ENCODE measurements around the gene CUL2. TPM values are rescaled to one million over a fixed set of nuclear protein-coding genes. Genes with fewer than 3 reads are reported as not detected.
A peak's percentile ranks its signal among the peaks of the same experiment; 100 is the strongest.

Gene CUL2
- total and polyA plus RNA-seq, 3 experiments from 2014 or later, result 19.3 to 59.4 (median 56.8) TPM

DNA sequence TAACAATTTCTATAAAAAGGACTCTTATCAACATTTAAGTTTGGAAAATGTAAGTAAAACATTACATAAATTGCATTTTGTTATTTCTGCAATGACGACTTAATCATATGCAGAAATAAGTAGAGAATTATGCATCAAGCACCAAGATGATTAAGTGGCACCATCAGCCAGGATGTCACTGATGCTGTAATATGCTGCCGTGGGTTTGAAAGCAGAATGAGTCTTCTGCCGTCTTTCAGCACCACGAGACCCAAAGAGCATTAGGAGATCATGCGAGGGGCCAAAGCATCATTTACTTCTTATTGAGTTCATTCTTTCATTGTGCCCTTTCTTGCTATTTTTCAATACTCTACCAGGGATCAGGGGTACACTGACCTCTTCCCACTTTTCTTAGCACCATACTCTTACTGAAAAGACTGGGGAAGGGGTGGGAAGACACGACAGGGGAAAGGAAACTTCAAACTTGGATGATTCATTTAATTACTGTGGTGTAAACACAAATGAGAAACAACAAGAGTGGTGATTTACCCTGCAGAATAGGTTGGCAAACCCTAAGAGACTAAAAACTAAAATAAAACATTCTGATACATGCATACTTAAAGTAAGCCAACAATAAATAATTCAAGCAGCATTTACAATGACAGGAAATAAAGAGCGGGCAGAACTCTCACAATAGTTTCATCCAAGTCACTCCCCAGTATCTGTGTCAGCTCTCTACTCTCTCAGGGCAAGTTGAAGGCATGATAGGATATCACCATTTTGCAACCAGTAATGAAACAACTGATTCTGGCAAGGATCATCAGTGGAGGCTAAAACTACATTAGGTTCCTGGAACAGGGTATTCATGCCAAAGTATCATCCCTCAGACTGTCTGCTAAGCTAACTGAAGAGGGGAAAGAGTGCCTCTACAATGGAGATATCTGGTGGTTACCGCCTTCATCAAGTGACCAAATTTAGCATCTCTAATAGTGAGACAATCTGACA is 70.8 kb downstream of the CUL2 start:
- ChIA-PET POLR2A (no interaction called here), CTCF (no interaction called here)
- Mint-ChIP-seq H3K4me3 (no peak overlapping the region), H3K27me3 (no peaks in the 10 kb centered on the region), H3K4me1 (peaks cover 7 to 20% (median 18%) of the 10 kb centered on the region in 3 donors), H3K27ac (peak overlapping the region in 6 of 8 donors; percentile 6 to 82 (median 34)), H3K36me3 (peaks cover 4 to 67% (median 15%) of the 10 kb centered on the region in 3 donors), H3K9me3 (no peaks in the 10 kb centered on the region)
- Histone ChIP-seq H3K27me3 (ENCODE audit: insufficient read depth, low read length, poor library complexity, severe bottlenecking) (no peaks in the 10 kb centered on the region), H3K4me1 (ENCODE audit: insufficient read depth, low read length) (no peaks in the 10 kb centered on the region), H3K36me3 (ENCODE audit: insufficient read depth, low read length) (no peaks in the 10 kb centered on the region), H3K4me3 (ENCODE audit: low read length) (no peak overlapping the region), H3K27ac (ENCODE audit: low read depth, low read length) (no peak overlapping the region), H3K9me3 (ENCODE audit: low read length) (no peaks in the 10 kb centered on the region)
- DNase-seq, result no peak

DNA sequence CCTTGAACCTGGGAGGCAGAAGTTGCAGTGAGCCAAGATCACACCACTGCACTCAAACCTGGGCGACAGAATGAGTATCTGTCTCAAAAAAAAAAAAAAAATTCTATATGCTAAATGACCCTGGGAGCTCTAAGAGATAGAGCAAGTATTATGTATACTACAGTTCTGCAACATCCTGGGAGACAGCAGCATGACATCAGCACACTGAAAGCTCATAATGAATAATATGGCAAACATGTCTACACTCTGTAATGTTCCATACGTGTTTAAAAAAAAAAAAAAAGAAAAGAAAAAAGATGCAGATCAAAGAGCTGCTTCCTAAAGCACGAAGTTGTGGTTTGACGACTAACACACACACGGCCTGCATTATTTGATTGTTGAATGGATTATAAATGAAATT is 72.5 kb downstream of the CUL2 start:
- Histone ChIP-seq H3K36me3 (ENCODE audit: insufficient read depth, low read length) (no peaks in the 10 kb centered on the region), H3K4me1 (ENCODE audit: insufficient read depth, low read length) (peaks cover 2% of the 10 kb centered on the region), H3K27ac (ENCODE audit: low read depth, low read length) (no peak overlapping the region), H3K9me3 (ENCODE audit: low read length) (no peaks in the 10 kb centered on the region), H3K4me3 (ENCODE audit: low read length) (no peak overlapping the region), H3K27me3 (ENCODE audit: insufficient read depth, low read length, poor library complexity, severe bottlenecking) (no peaks in the 10 kb centered on the region)
- H3K9me3 Mint-ChIP-seq, result no peaks in the 10 kb centered on the region
- peaks cover 7 to 20% (median 18%) of the 10 kb centered on the region in 3 donors for H3K4me1 Mint-ChIP-seq
- ChIA-PET CTCF (no interaction called here), POLR2A (no interaction called here)
- H3K27me3 Mint-ChIP-seq, result no peaks in the 10 kb centered on the region
- peak overlapping the region in 1 of 8 donors; percentile 26 for H3K27ac Mint-ChIP-seq
- DNase-seq, result no peak
- peaks cover 8 to 69% (median 13%) of the 10 kb centered on the region in 3 donors for H3K36me3 Mint-ChIP-seq
- H3K4me3 Mint-ChIP-seq, result no peak overlapping the region

DNA sequence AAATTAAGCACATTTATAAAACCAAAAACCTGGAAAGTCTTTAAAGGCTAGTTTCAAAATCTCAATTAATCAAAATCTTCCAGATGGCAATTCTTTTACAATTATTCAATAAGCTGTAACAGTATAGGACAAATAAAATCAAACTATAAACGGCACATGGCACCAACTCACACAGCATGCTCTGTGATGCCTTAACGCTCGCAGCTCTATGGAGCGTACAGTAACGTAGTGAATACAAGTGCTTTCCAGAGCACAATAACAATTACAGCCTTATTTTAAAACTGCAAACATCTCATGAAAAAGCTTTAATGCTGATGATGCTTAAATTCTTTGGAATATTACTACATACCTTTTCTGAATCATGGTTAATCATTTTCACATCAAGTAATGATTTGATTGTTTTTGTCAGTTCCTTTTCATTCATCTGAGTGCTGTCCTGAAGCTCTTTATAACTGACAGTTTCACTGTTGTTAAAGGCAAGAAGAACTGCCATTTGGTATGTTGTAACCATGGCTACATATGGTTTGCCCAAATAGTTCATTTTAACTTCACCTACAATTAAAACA is 74.2 kb downstream of the CUL2 start:
- no peaks in the 10 kb centered on the region for H3K9me3 Mint-ChIP-seq
- Histone ChIP-seq H3K36me3 (ENCODE audit: insufficient read depth, low read length) (peaks cover 5% of the 10 kb centered on the region), H3K27me3 (ENCODE audit: insufficient read depth, low read length, poor library complexity, severe bottlenecking) (no peaks in the 10 kb centered on the region), H3K27ac (ENCODE audit: low read depth, low read length) (no peak overlapping the region), H3K4me1 (ENCODE audit: insufficient read depth, low read length) (peaks cover 9% of the 10 kb centered on the region), H3K9me3 (ENCODE audit: low read length) (no peaks in the 10 kb centered on the region), H3K4me3 (ENCODE audit: low read length) (no peak overlapping the region)
- H3K4me3 Mint-ChIP-seq, result no peak overlapping the region
- H3K4me1 Mint-ChIP-seq, result peaks cover 3 to 18% (median 16%) of the 10 kb centered on the region in 3 donors
- ChIA-PET CTCF (interaction anchor here (1.1 kb wide), 1 partner anchor 21 kb away, joined by 3 read pairs; no protein-coding TSS in a partner anchor), POLR2A (no interaction called here)
- no peaks in the 10 kb centered on the region for H3K27me3 Mint-ChIP-seq
- peak overlapping the region in 1 of 8 donors; percentile 24 for H3K27ac Mint-ChIP-seq
- peaks cover 8 to 70% (median 15%) of the 10 kb centered on the region in 3 donors for H3K36me3 Mint-ChIP-seq
- no peak for DNase-seq

DNA sequence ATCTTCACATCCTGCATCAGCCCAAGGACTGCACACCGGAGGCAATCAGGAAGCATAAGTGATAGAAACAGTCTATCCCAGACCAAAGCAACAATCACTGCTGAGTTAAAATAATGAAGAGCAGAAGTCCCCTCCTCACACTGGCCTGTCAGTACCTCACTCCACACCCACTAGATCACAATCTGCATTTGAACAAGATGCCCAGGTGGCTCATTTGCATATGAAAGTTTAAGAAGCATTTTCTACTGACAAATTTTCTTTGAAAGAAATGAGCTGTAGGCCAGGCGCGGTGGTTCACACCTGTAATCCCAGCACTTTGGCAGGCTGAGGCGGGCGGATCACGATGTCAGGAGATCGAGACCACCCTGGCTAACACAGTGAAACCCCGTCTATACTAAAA is 77.4 kb downstream of the CUL2 start:
- ChIA-PET POLR2A (no interaction called here), CTCF (no interaction called here)
- H3K27ac ChIP-seq (ENCODE audit: low read depth, low read length), result no peak overlapping the region
- H3K36me3 ChIP-seq (ENCODE audit: insufficient read depth, low read length), result peaks cover 5% of the 10 kb centered on the region
- no peaks in the 10 kb centered on the region for H3K27me3 ChIP-seq (ENCODE audit: insufficient read depth, low read length, poor library complexity, severe bottlenecking)
- H3K9me3 ChIP-seq (ENCODE audit: low read length), result no peaks in the 10 kb centered on the region
- no peak for DNase-seq
- no peaks in the 10 kb centered on the region for H3K27me3 Mint-ChIP-seq
- no peaks in the 10 kb centered on the region for H3K4me1 Mint-ChIP-seq
- peaks cover 14 to 68% (median 24%) of the 10 kb centered on the region in 3 donors for H3K36me3 Mint-ChIP-seq
- peak overlapping the region in 2 of 8 donors; percentile 5 to 57 for H3K27ac Mint-ChIP-seq
- no peak overlapping the region for H3K4me3 Mint-ChIP-seq
- no peak overlapping the region for H3K4me3 ChIP-seq (ENCODE audit: low read length)
- peaks cover 9% of the 10 kb centered on the region for H3K4me1 ChIP-seq (ENCODE audit: insufficient read depth, low read length)
- H3K9me3 Mint-ChIP-seq, result no peaks in the 10 kb centered on the region

DNA sequence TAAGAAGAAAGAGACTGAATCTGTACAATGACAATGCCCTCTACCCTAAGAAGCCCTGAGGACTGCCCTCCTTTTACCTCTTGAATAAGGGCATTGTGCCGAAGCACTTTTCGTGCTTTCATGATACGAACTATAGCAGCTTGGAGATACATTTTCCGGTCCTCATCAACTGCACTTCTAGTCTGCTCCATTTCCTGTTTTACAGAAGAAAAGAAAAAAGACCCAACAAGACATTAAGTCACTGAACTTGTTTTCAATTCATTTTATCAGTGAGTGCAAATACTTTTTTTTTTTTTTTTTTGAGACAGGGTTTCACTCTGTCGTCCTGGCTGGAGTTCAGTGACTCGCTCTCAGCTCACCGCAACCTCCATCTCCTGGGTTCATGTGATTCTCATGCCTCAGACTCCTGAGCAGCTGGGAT is 78.4 kb downstream of the CUL2 start:
- H3K27ac Mint-ChIP-seq, result no peak overlapping the region
- H3K4me3 Mint-ChIP-seq, result no peak overlapping the region
- ChIA-PET POLR2A (no interaction called here), CTCF (interaction anchor here (1.1 kb wide), 1 partner anchor 16 kb away, joined by 3 read pairs; no protein-coding TSS in a partner anchor)
- Histone ChIP-seq H3K9me3 (ENCODE audit: low read length) (no peaks in the 10 kb centered on the region), H3K4me3 (ENCODE audit: low read length) (no peak overlapping the region), H3K27ac (ENCODE audit: low read depth, low read length) (no peak overlapping the region), H3K36me3 (ENCODE audit: insufficient read depth, low read length) (peaks cover 5% of the 10 kb centered on the region), H3K4me1 (ENCODE audit: insufficient read depth, low read length) (peaks cover 9% of the 10 kb centered on the region), H3K27me3 (ENCODE audit: insufficient read depth, low read length, poor library complexity, severe bottlenecking) (no peaks in the 10 kb centered on the region)
- no peaks in the 10 kb centered on the region for H3K4me1 Mint-ChIP-seq
- no peak for DNase-seq
- H3K9me3 Mint-ChIP-seq, result no peaks in the 10 kb centered on the region
- H3K36me3 Mint-ChIP-seq, result peaks cover 11 to 64% (median 24%) of the 10 kb centered on the region in 3 donors
- no peaks in the 10 kb centered on the region for H3K27me3 Mint-ChIP-seq

DNA sequence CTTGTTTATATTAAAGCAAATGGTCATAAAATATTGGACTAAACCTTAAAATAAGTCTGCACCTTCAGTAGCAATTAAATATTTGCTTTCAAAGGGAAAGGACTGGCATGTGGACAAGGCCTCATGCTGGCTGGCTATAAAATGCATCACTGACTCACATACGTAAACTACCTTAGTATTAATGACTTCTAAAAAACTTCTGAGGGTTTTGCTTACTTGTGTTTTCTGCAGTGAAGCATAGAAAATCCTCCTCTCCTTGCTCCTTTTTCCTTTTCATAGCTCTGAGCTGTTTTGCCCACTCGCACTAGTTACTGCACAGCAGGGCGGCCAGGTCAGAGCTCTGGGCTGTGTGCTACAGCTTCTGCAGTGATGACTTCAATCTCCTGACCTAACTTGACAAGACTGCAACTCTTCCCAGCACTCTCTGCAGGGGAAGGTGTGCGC is 82.3 kb downstream of the CUL2 start:
- Histone ChIP-seq H3K4me3 (ENCODE audit: low read length) (no peak overlapping the region), H3K27ac (ENCODE audit: low read depth, low read length) (no peak overlapping the region), H3K4me1 (ENCODE audit: insufficient read depth, low read length) (peaks cover 9% of the 10 kb centered on the region), H3K9me3 (ENCODE audit: low read length) (no peaks in the 10 kb centered on the region), H3K36me3 (ENCODE audit: insufficient read depth, low read length) (peaks cover 5% of the 10 kb centered on the region), H3K27me3 (ENCODE audit: insufficient read depth, low read length, poor library complexity, severe bottlenecking) (no peaks in the 10 kb centered on the region)
- H3K9me3 Mint-ChIP-seq, result no peaks in the 10 kb centered on the region
- ChIA-PET POLR2A (no interaction called here), CTCF (no interaction called here)
- no peaks in the 10 kb centered on the region for H3K27me3 Mint-ChIP-seq
- peaks cover 16 to 44% (median 22%) of the 10 kb centered on the region in 3 donors for H3K36me3 Mint-ChIP-seq
- peak overlapping the region in 1 of 8 donors; percentile 35 for H3K27ac Mint-ChIP-seq
- no peak for DNase-seq
- H3K4me3 Mint-ChIP-seq, result no peak overlapping the region
- H3K4me1 Mint-ChIP-seq, result no peaks in the 10 kb centered on the region

DNA sequence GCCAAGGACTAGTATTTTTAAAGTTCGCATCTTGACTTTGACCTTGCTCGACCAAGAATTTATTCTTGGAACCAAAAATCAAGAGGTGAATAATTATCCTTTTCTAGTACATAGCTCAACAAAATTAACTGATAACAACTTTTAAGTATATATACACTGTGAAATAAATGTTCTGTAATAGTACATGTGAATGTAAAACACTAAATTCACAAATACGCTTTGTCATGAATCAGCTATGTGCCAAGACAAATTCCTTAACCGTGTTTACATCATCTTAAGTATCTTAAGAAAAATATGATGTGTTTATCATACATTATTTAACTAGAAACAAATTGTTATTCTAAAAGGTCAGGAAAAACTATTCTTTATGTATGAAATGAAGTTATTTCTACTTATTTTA is 83.3 kb downstream of the CUL2 start:
- no peaks in the 10 kb centered on the region for H3K4me1 Mint-ChIP-seq
- H3K36me3 ChIP-seq (ENCODE audit: insufficient read depth, low read length), result peaks cover 5% of the 10 kb centered on the region
- no peak overlapping the region for H3K27ac ChIP-seq (ENCODE audit: low read depth, low read length)
- ChIA-PET POLR2A (no interaction called here), CTCF (no interaction called here)
- no peaks in the 10 kb centered on the region for H3K27me3 ChIP-seq (ENCODE audit: insufficient read depth, low read length, poor library complexity, severe bottlenecking)
- no peaks in the 10 kb centered on the region for H3K27me3 Mint-ChIP-seq
- no peaks in the 10 kb centered on the region for H3K9me3 Mint-ChIP-seq
- no peak for DNase-seq
- H3K4me1 ChIP-seq (ENCODE audit: insufficient read depth, low read length), result no peaks in the 10 kb centered on the region
- H3K9me3 ChIP-seq (ENCODE audit: low read length), result no peaks in the 10 kb centered on the region
- no peak overlapping the region for H3K4me3 Mint-ChIP-seq
- peaks cover 13 to 34% (median 14%) of the 10 kb centered on the region in 3 donors for H3K36me3 Mint-ChIP-seq
- H3K27ac Mint-ChIP-seq, result no peak overlapping the region
- H3K4me3 ChIP-seq (ENCODE audit: low read length), result no peak overlapping the region

DNA sequence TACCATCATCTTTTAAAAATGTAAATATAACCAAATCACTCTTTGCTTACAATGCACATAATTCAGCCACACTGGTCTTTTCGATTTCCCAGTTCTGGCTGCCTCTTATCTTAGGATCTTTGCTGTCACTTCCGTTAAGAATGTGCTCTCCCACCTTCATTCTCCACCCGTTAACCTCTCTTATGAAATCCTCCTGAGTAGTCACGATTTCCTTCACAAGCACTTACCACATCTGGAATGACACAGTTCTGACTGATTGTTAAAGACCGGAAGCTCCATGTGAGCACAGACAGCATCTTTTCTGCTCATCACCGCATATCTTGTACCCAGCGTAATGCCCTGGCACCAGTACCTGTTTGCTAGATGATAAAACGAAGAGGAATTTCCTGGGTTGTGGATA is 84.3 kb downstream of the CUL2 start:
- Histone ChIP-seq H3K4me3 (ENCODE audit: low read length) (no peak overlapping the region), H3K27ac (ENCODE audit: low read depth, low read length) (no peak overlapping the region), H3K4me1 (ENCODE audit: insufficient read depth, low read length) (no peaks in the 10 kb centered on the region), H3K9me3 (ENCODE audit: low read length) (no peaks in the 10 kb centered on the region), H3K36me3 (ENCODE audit: insufficient read depth, low read length) (no peaks in the 10 kb centered on the region), H3K27me3 (ENCODE audit: insufficient read depth, low read length, poor library complexity, severe bottlenecking) (no peaks in the 10 kb centered on the region)
- peaks cover 9 to 29% (median 14%) of the 10 kb centered on the region in 3 donors for H3K36me3 Mint-ChIP-seq
- POLR2A ChIA-PET, result no interaction called here
- no peaks in the 10 kb centered on the region for H3K9me3 Mint-ChIP-seq
- H3K4me3 Mint-ChIP-seq, result no peak overlapping the region
- no peaks in the 10 kb centered on the region for H3K27me3 Mint-ChIP-seq
- CTCF ChIA-PET, result no interaction called here
- H3K27ac Mint-ChIP-seq, result no peak overlapping the region
- H3K4me1 Mint-ChIP-seq, result no peaks in the 10 kb centered on the region
- DNase-seq, result no peak
